IMR-90 (cell line): Measurements from ENCODE around the gene DCDC2. TPM values are rescaled to one million over a fixed set of nuclear protein-coding genes. Genes with fewer than 3 reads are reported as not detected.

Source experiments
- ATAC-seq: fragments of 200-7000 bp; cut with Tn5 transposase; 2 replicates; pipeline ENCODE4 v1.9.1; 2020; ENCODE audit warnings: low read depth, mild to moderate bottlenecking, moderate library complexity
- BruUV-seq: library from RNA; stranded (reverse); fragments of 400-500 nt; replicated peaks from 2 replicates; lab custom pipeline; 2021; lab: Mats Ljungman, UMichigan
- CTCF ChIA-PET: fragments of 300-600 bp; formaldehyde crosslinking; extraction: SDS; loops from one replicate; lab custom pipeline; 2021; ENCODE audit warnings: antibody characterized with exemption; lab: Yijun Ruan, JAX
- POLR2A ChIA-PET: fragments of 300-600 bp; sonication (Branson Sonifier 250); formaldehyde crosslinking; loops from one replicate; lab custom pipeline; 2022; ENCODE audit warnings: antibody characterized with exemption; ENCODE audit not compliant: unreplicated experiment; lab: Charles Lee
- DNase-seq: peaks from one replicate; pipeline ENCODE4 v3.0.0; 2013
- H2AFZ ChIP-seq: replicated peaks from 2 replicates; pipeline ENCODE3; 2013; ENCODE audit warnings: low read length, mild to moderate bottlenecking; ENCODE audit not compliant: poor library complexity
- H2AK5ac ChIP-seq: 2 replicates; pipeline ENCODE4 v1.6.1; 2013; ENCODE audit warnings: low read depth, low read length, inconsistent platforms
- H2AK9ac ChIP-seq: replicated peaks from 2 replicates; pipeline ENCODE3; 2013; ENCODE audit warnings: mild to moderate bottlenecking, low read depth, low read length, moderate library complexity; ENCODE audit not compliant: poor library complexity
- H2BK120ac ChIP-seq: 2 replicates; pipeline ENCODE4 v1.6.1; 2013; ENCODE audit warnings: low read depth, low read length, inconsistent platforms
- H2BK15ac ChIP-seq: 3 replicates; pipeline ENCODE4 v1.6.1; 2013; ENCODE audit warnings: low read depth, low read length, inconsistent platforms
- H2BK20ac ChIP-seq: 2 replicates; pipeline ENCODE4 v1.6.1; 2013; ENCODE audit warnings: low read depth, mild to moderate bottlenecking, inconsistent platforms, low read length, moderate library complexity
- H2BK5ac ChIP-seq: 2 replicates; pipeline ENCODE4 v1.6.1; 2013; ENCODE audit warnings: mild to moderate bottlenecking, low read depth, low read length, inconsistent platforms; ENCODE audit not compliant: poor library complexity, severe bottlenecking
- H3K14ac ChIP-seq: replicated peaks from 2 replicates; pipeline ENCODE4 v1.6.1; 2013; ENCODE audit warnings: low read depth, low read length, inconsistent platforms
- H3K18ac ChIP-seq: 2 replicates; pipeline ENCODE4 v1.6.1; 2013; ENCODE audit warnings: low read depth, low read length, control low read depth
- H3K23ac ChIP-seq: 2 replicates; pipeline ENCODE4 v1.6.1; 2013; ENCODE audit warnings: low read depth, low read length, inconsistent platforms
- H3K27ac ChIP-seq: 2 replicates; pipeline ENCODE4 v1.5.1; 2013; ENCODE audit warnings: mild to moderate bottlenecking, control low read depth, low read length; ENCODE audit not compliant: insufficient read depth
- H3K27me3 ChIP-seq: 2 replicates; pipeline ENCODE4 v1.6.1; 2013; ENCODE audit warnings: low read length; ENCODE audit not compliant: control insufficient read depth, insufficient read depth
- H3K36me3 ChIP-seq: 2 replicates; pipeline ENCODE4 v1.6.1; 2013; ENCODE audit warnings: low read length, mixed read lengths; ENCODE audit not compliant: control insufficient read depth, insufficient read depth
- H3K4ac ChIP-seq: 2 replicates; pipeline ENCODE4 v1.6.1; 2013; ENCODE audit warnings: low read depth, low read length, inconsistent platforms
- H3K4me1 ChIP-seq: 2 replicates; pipeline ENCODE4 v1.6.1; 2013; ENCODE audit warnings: low read length, mixed read lengths; ENCODE audit not compliant: control insufficient read depth, insufficient read depth
- H3K4me2 ChIP-seq: 2 replicates; pipeline ENCODE4 v1.6.1; 2013; ENCODE audit warnings: low read depth, mild to moderate bottlenecking, control low read depth, low read length, moderate library complexity
- H3K4me3 ChIP-seq: 2 replicates; pipeline ENCODE4 v1.5.1; 2013; ENCODE audit warnings: low read depth, mild to moderate bottlenecking, control low read depth, low read length, moderate library complexity; ENCODE audit not compliant: insufficient read depth
- H3K56ac ChIP-seq: 2 replicates; pipeline ENCODE4 v1.6.1; 2013; ENCODE audit warnings: low read length, inconsistent platforms; ENCODE audit not compliant: insufficient read depth; ENCODE audit errors: extremely low read depth
- H3K79me1 ChIP-seq, 2 experiments: 2 replicates each; pipeline ENCODE4 v1.6.1; 2013; ENCODE audit warnings: low read length in 2 of 2, inconsistent platforms in 1 of 2, low read depth in 1 of 2
- H3K9ac ChIP-seq: 2 replicates; pipeline ENCODE4 v1.6.1; 2013; ENCODE audit warnings: low read depth, low read length, control low read depth
- H3K9me1 ChIP-seq: 2 replicates; pipeline ENCODE4 v1.6.1; 2013; ENCODE audit warnings: low read length, inconsistent platforms; ENCODE audit not compliant: insufficient read depth
- H3K9me3 ChIP-seq: 2 replicates; pipeline ENCODE4 v1.6.1; 2013; ENCODE audit warnings: low read length; ENCODE audit not compliant: control insufficient read depth, insufficient read depth
- H4K20me1 ChIP-seq: 2 replicates; pipeline ENCODE4 v1.6.1; 2013; ENCODE audit warnings: low read length, inconsistent platforms; ENCODE audit not compliant: insufficient read depth
- H4K5ac ChIP-seq: 2 replicates; pipeline ENCODE4 v1.6.1; 2013; ENCODE audit warnings: mild to moderate bottlenecking, low read depth, low read length, control low read depth
- H4K8ac ChIP-seq, 2 experiments: 2 replicates each; pipeline ENCODE4 v1.6.1; 2013; ENCODE audit warnings: low read depth in 2 of 2, low read length in 2 of 2, control low read depth in 1 of 2, inconsistent platforms in 1 of 2
- H4K91ac ChIP-seq: 2 replicates; pipeline ENCODE4 v1.6.1; 2013; ENCODE audit warnings: low read depth, low read length, inconsistent platforms; ENCODE audit not compliant: insufficient read depth
- CEBPB ChIP-seq: IDR thresholded peaks from 2 replicates; pipeline ENCODE4 v1.6.1; 2012; ENCODE audit warnings: low read depth, low read length, improper control_type of control experiment
- FOS ChIP-seq: fragments of 150-350 bp; IDR thresholded peaks from 2 replicates; pipeline ENCODE4 v1.6.1; 2016; ENCODE audit warnings: low read depth, low read length
- MAFK ChIP-seq: IDR thresholded peaks from 2 replicates; pipeline ENCODE4 v1.6.1; 2012; ENCODE audit warnings: low read depth, low read length, improper control_type of control experiment
- MXI1 ChIP-seq: IDR thresholded peaks from 2 replicates; pipeline ENCODE4 v1.6.1; 2012; ENCODE audit warnings: low read depth, mild to moderate bottlenecking, low read length, moderate library complexity, borderline replicate concordance
- POLR2A ChIP-seq: IDR thresholded peaks from 2 replicates; pipeline ENCODE4 v1.6.1; 2012; ENCODE audit warnings: mild to moderate bottlenecking, low read depth, low read length
- RCOR1 ChIP-seq: IDR thresholded peaks from 2 replicates; pipeline ENCODE4 v1.6.1; 2012; ENCODE audit warnings: mild to moderate bottlenecking, low read length, improper control_type of control experiment; ENCODE audit not compliant: insufficient replicate concordance
- RFX5 ChIP-seq: IDR thresholded peaks from 2 replicates; pipeline ENCODE4 v1.8.0; 2012; ENCODE audit warnings: low read depth, mild to moderate bottlenecking, low read length, moderate library complexity
- WGBS, 2 experiments: methylation state at CpG; one replicate each; pipeline versions ENCODE4 v1.1.5 to v1.1.7; 2013; ENCODE audit warnings: missing lambda C conversion rate in 2 of 2; ENCODE audit not compliant: insufficient read length in 1 of 2; ENCODE audit errors: extremely low coverage in 2 of 2; 5-methylcytosine and 5-hydroxymethylcytosine counted together
- dilution Hi-C: fragments of 300-500 bp; cut with HindIII; formaldehyde crosslinking; loops from one replicate; pipeline ENCODE4 v1.14.3; 2018; ENCODE audit warnings: low sequenced_read_pairs; ENCODE audit not compliant: unreplicated experiment
- in situ Hi-C: fragments of 300-500 bp; cut with MboI; formaldehyde crosslinking; loops from 3 replicates; pipeline ENCODE4 v1.14.3; 2019; ENCODE audit warnings: low sequenced_read_pairs, inconsistent platforms, mixed read lengths
- intact Hi-C: fragments of 100-400 bp; cut with micrococcal nuclease; formaldehyde crosslinking; loops from 2 replicates; pipeline ENCODE4 v1.10.0; 2022
- polyA plus RNA-seq, 3 experiments: library from polyadenylated mRNA; depleted of rRNA; stranded (reverse); fragments of >200 nt; gene quantifications; 2 replicates each; pipeline ENCODE4 v1.2.3, GENCODE V29; 2012; ENCODE audit warnings: low replicate concordance in 1 of 3
- total RNA-seq: library from RNA; depleted of rRNA; stranded (reverse); fragments of >200 nt; gene quantifications from 2 replicates; pipeline ENCODE4 v1.2.3, GENCODE V29; 2012
- TF ChIP-seq, protein P1 (sequence below): fragments of 150-350 bp; IDR thresholded peaks from 2 replicates; pipeline ENCODE4 v1.6.1; 2017; ENCODE audit warnings: mild to moderate bottlenecking, antibody characterized with exemption, low read length, low read depth

DCDC2 gene
- total and polyA plus RNA-seq, 2 of the 4 experiments (the other 2 are of a cell fraction): not detected

DNA sequence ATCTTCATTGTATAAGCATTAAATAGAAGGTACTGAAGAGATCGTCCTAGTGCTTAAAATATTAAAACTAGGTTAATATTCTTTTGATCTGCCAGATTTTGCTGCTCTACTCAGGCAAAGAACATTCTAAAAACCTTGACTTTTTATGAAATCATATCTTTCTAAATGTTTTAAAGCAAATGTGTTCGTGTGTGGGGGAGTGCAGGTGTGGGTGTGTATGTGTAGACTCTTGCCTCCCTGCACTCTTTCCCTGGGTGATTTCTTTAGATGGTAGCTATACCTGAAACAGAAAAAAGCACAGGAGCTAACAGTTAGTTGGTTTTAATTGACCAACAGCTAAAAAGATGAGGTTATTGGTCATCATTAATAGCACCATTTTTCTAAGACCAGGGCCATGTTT, 226.1 kb downstream of the DCDC2 start:
- no peak overlapping the region for H3K4ac ChIP-seq
- no peaks in the 10 kb centered on the region for H4K20me1 ChIP-seq
- H4K5ac ChIP-seq: no peak overlapping the region
- H3K4me3 ChIP-seq: no peak overlapping the region
- no peak overlapping the region for H2AFZ ChIP-seq
- H3K9me1 ChIP-seq: no peaks in the 10 kb centered on the region
- intact Hi-C loops: no loop called here
- no peak overlapping the region for H2BK120ac ChIP-seq
- no peak overlapping the region for H3K27ac ChIP-seq
- H3K4me2 ChIP-seq: no peak overlapping the region
- H3K27me3 ChIP-seq: no peaks in the 10 kb centered on the region
- H2AK5ac ChIP-seq: no peak overlapping the region
- no peak overlapping the region for H3K56ac ChIP-seq
- H4K91ac ChIP-seq: no peak overlapping the region
- H3K4me1 ChIP-seq: no peaks in the 10 kb centered on the region
- no peak overlapping the region for H3K18ac ChIP-seq
- H2BK5ac ChIP-seq: no peak overlapping the region
- no peak overlapping the region for H3K23ac ChIP-seq
- BruUV-seq: no TSS peak
- dilution Hi-C loops: no loop called here
- in situ Hi-C loops: no loop called here
- TF ChIP-seq MXI1: no peak
- no peak for TF ChIP-seq RFX5
- no peak for TF ChIP-seq RCOR1
- TF ChIP-seq MAFK: no peak
- TF ChIP-seq, protein P1, sequence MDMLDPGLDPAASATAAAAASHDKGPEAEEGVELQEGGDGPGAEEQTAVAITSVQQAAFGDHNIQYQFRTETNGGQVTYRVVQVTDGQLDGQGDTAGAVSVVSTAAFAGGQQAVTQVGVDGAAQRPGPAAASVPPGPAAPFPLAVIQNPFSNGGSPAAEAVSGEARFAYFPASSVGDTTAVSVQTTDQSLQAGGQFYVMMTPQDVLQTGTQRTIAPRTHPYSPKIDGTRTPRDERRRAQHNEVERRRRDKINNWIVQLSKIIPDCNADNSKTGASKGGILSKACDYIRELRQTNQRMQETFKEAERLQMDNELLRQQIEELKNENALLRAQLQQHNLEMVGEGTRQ: no peak
- TF ChIP-seq CEBPB: no peak
- TF ChIP-seq POLR2A: no peak
- no peak for TF ChIP-seq FOS
- H2BK20ac ChIP-seq: no peak overlapping the region
- no CpG with 5 or more reads among the region's 2 CpGs for WGBS, 2 experiments
- CTCF ChIA-PET: no interaction called here
- H3K36me3 ChIP-seq: no peaks in the 10 kb centered on the region
- POLR2A ChIA-PET: no interaction called here
- no peak overlapping the region for H2AK9ac ChIP-seq
- DNase-seq (no peak), ATAC-seq (no peak)
- peaks cover 2% of the 10 kb centered on the region; the same call in 1 of the 2 replicates for H3K9me3 ChIP-seq
- H2BK15ac ChIP-seq: no peak overlapping the region
- H3K79me1 ChIP-seq: no peaks in the 10 kb centered on the region
- no peak overlapping the region for H4K8ac ChIP-seq
- H3K9ac ChIP-seq: no peak overlapping the region
- H3K14ac ChIP-seq: no peak overlapping the region
